ENCODE measurements around the gene TSGA10.

DNA sequence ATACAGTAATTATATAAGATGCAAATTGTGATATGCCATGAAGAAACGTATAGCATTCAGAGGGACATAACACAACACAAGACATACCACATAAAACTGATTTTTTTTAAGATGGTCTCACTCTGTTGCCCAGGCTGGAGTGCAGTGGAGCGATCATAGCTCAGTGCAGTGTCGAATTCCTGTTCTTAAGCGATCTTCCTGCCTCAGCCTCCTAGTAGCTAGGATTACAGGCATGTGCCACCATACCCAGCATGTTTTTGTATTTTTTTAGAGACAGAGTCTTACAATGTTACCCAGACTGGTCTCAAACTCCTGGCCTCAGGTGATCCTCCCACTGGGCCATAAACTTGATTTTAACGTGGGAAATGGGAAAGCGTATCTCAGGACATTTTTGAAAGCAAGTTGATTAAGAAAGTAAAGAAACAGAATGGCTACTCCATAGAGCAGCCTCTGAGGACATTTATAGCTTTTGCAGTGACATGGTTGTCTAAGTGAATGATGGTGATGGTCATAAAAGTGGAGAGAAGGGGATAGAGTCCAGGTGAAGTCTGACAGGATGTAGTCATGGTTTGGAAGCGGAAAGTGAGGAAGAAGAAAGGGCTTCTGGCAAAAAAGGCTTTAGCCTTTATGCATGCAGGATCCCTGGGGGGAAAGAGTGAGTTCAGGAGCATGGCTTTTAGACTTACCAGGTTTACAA is 2.4 kb downstream of the TSGA10 start:
- TF ChIP-seq, protein P1, sequence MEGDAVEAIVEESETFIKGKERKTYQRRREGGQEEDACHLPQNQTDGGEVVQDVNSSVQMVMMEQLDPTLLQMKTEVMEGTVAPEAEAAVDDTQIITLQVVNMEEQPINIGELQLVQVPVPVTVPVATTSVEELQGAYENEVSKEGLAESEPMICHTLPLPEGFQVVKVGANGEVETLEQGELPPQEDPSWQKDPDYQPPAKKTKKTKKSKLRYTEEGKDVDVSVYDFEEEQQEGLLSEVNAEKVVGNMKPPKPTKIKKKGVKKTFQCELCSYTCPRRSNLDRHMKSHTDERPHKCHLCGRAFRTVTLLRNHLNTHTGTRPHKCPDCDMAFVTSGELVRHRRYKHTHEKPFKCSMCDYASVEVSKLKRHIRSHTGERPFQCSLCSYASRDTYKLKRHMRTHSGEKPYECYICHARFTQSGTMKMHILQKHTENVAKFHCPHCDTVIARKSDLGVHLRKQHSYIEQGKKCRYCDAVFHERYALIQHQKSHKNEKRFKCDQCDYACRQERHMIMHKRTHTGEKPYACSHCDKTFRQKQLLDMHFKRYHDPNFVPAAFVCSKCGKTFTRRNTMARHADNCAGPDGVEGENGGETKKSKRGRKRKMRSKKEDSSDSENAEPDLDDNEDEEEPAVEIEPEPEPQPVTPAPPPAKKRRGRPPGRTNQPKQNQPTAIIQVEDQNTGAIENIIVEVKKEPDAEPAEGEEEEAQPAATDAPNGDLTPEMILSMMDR (IDR thresholded peaks at IDR 0.05 in 4 of 5, conservative IDR thresholded peaks at IDR 0.05 in 1 of 5): no peak
- TF ChIP-seq POLR2A (IDR thresholded peaks at IDR 0.05): no peak

All from gastrocnemius medialis (tissue), 4 donors.